SK-N-SH treated with all-trans-retinoic acid at 6 μM for 48 hours (cell line): ENCODE data around the gene TAF1B.
"Not testable (repeated sequence)": the region's sequence is repeated elsewhere in the genome, so short reads cannot be mapped to it uniquely, and the experiment has no call there.

Experiments
- ATAC-seq: fragments of 200-7000 bp; cut with Tn5 transposase; 3 replicates; pipeline ENCODE4 v1.9.1; 2020; ENCODE audit warnings: mild to moderate bottlenecking, moderate library complexity
- ARNTL ChIP-seq: fragments of 450-650 bp; formaldehyde crosslinking; IDR thresholded peaks from 2 replicates; pipeline ENCODE4 v1.5.0; 2020; ENCODE audit warnings: low read depth, mild to moderate bottlenecking, moderate library complexity, borderline replicate concordance
- BACH2 ChIP-seq: fragments of 250-450 bp; sonication (Bioruptor Pico); IDR thresholded peaks from 2 replicates; pipeline ENCODE4 v1.9.0; 2021; ENCODE audit warnings: mild to moderate bottlenecking, borderline replicate concordance
- CREB5 ChIP-seq: fragments of 250-450 bp; sonication (Bioruptor Pico); IDR thresholded peaks from 2 replicates; pipeline ENCODE4 v1.5.1; 2020; ENCODE audit warnings: low read depth, mild to moderate bottlenecking, moderate library complexity
- CSDC2 ChIP-seq: fragments of 250-450 bp; sonication (Bioruptor Pico); IDR thresholded peaks from 2 replicates; pipeline ENCODE4 v1.5.0; 2020; ENCODE audit warnings: mild to moderate bottlenecking, moderate library complexity
- CSRNP3 ChIP-seq: fragments of 250-450 bp; sonication (Bioruptor Pico); IDR thresholded peaks from 2 replicates; pipeline ENCODE4 v1.5.1; 2021; ENCODE audit warnings: mild to moderate bottlenecking, moderate library complexity
- GLIS3 ChIP-seq: fragments of 250-450 bp; sonication (Bioruptor Pico); IDR thresholded peaks from 2 replicates; pipeline ENCODE4 v1.5.0; 2020; ENCODE audit warnings: mild to moderate bottlenecking, moderate library complexity
- OSR1 ChIP-seq: fragments of 250-450 bp; sonication (Bioruptor Pico); IDR thresholded peaks from 2 replicates; pipeline ENCODE4 v1.8.0; 2022; ENCODE audit warnings: moderate library complexity, mild to moderate bottlenecking, inconsistent platforms
- PATZ1 ChIP-seq: fragments of 250-450 bp; sonication (Bioruptor Pico); IDR thresholded peaks from 2 replicates; pipeline ENCODE4 v1.8.0; 2020; ENCODE audit warnings: mild to moderate bottlenecking, moderate library complexity, borderline replicate concordance
- POU6F1 ChIP-seq: fragments of 250-450 bp; sonication (Bioruptor Pico); IDR thresholded peaks from 2 replicates; pipeline ENCODE4 v1.8.0; 2021; ENCODE audit warnings: low read depth, mild to moderate bottlenecking, moderate library complexity, borderline replicate concordance
- RARB ChIP-seq: fragments of 250-450 bp; sonication (Bioruptor Pico); IDR thresholded peaks from 2 replicates; pipeline ENCODE4 v1.8.0; 2021; ENCODE audit warnings: mild to moderate bottlenecking, moderate library complexity
- SNAI2 ChIP-seq: fragments of 250-450 bp; sonication (Bioruptor Pico); IDR thresholded peaks from 2 replicates; pipeline ENCODE4 v1.5.0; 2020; ENCODE audit warnings: mild to moderate bottlenecking, moderate library complexity
- TCF4 ChIP-seq: fragments of 250-450 bp; sonication (Bioruptor Pico); IDR thresholded peaks from 2 replicates; pipeline ENCODE4 v1.8.0; 2021; ENCODE audit warnings: mild to moderate bottlenecking, moderate library complexity, borderline replicate concordance
- TOX ChIP-seq: fragments of 250-450 bp; sonication (Bioruptor Pico); IDR thresholded peaks from 2 replicates; pipeline ENCODE4 v1.8.0; 2021; ENCODE audit warnings: mild to moderate bottlenecking, moderate library complexity, borderline replicate concordance
- ZC3H10 ChIP-seq: fragments of 250-450 bp; sonication (Bioruptor Pico); IDR thresholded peaks from 2 replicates; pipeline ENCODE4 v1.5.1; 2021; ENCODE audit warnings: mild to moderate bottlenecking, moderate library complexity
- ZFP3 ChIP-seq: fragments of 250-450 bp; sonication (Bioruptor Pico); IDR thresholded peaks from 2 replicates; pipeline ENCODE4 v1.5.0; 2020; ENCODE audit warnings: mild to moderate bottlenecking, moderate library complexity
- ZFP30 ChIP-seq: fragments of 450-650 bp; formaldehyde crosslinking; IDR thresholded peaks from 2 replicates; pipeline ENCODE4 v1.5.0; 2022; ENCODE audit warnings: mild to moderate bottlenecking, moderate library complexity
- ZNF565 ChIP-seq: fragments of 450-650 bp; formaldehyde crosslinking; conservative IDR thresholded peaks from 2 replicates; pipeline ENCODE4 v1.5.0; 2020; ENCODE audit warnings: low read depth, mild to moderate bottlenecking, moderate library complexity
- ZNF70 ChIP-seq: fragments of 450-650 bp; formaldehyde crosslinking; IDR thresholded peaks from 2 replicates; pipeline ENCODE4 v1.5.0; 2020; ENCODE audit warnings: mild to moderate bottlenecking, moderate library complexity

TAF1B gene

GRCh38 chr2:9914384-9915065 lies 71.3 kb downstream of the TAF1B start (continued):
- TF ChIP-seq PATZ1 (no peak), ZNF70 (CRISPR knock-in tag) (no peak), POU6F1 (CRISPR knock-in tag) (no peak)

GRCh38 chr2:9918275-9918674 lies 75.0 kb downstream of the TAF1B start:
- no peak for TF ChIP-seq CREB5
- no peak for TF ChIP-seq CSDC2
- TF ChIP-seq GLIS3 (CRISPR knock-in tag), result no peak
- no peak for TF ChIP-seq OSR1 (CRISPR knock-in tag)
- TF ChIP-seq POU6F1 (CRISPR knock-in tag), result no peak
- peak; percentile 20; the same call in 1 of the 3 replicates for ATAC-seq

GRCh38 chr2:9919512-9919911 lies 76.2 kb downstream of the TAF1B start:
- ATAC-seq, result no peak
- TF ChIP-seq POU6F1 (CRISPR knock-in tag) (no peak), ZFP30 (CRISPR knock-in tag) (no peak), ARNTL (CRISPR knock-in tag) (no peak), SNAI2 (CRISPR knock-in tag) (no peak), CSRNP3 (no peak), ZFP3 (CRISPR knock-in tag) (no peak), ZNF70 (CRISPR knock-in tag) (no peak), RARB (no peak), ZC3H10 (CRISPR knock-in tag) (no peak), OSR1 (CRISPR knock-in tag) (no peak), BACH2 (CRISPR knock-in tag) (no peak), TOX (no peak), ZNF565 (no peak), TCF4 (CRISPR knock-in tag) (no peak)
- TF ChIP-seq, all 23 proteins: peak for 0

GRCh38 chr2:9927020-9927419 lies 83.7 kb downstream of the TAF1B start:
- not testable (repeated sequence) for ATAC-seq
